DND-41 (cell line): ENCODE data around the gene PRSS27.

ENCODE experiments used
- CTCF ChIP-seq: IDR thresholded peaks from 2 replicates; pipeline ENCODE4 v1.5.1; 2012; ENCODE audit warnings: borderline replicate concordance, low read length, moderate library complexity, mild to moderate bottlenecking; ENCODE audit not compliant: poor library complexity, severe bottlenecking; ENCODE audit errors: extremely low read depth
- EZH2 ChIP-seq: IDR thresholded peaks from 3 replicates; pipeline ENCODE4 v1.6.1; 2012; ENCODE audit warnings: borderline replicate concordance, low read depth, mild to moderate bottlenecking, moderate library complexity, low read length, inconsistent platforms; ENCODE audit not compliant: severe bottlenecking

GRCh38 chr16:2710021-2710710, 9.9 kb downstream of the PRSS27 start:
- TF ChIP-seq CTCF (no peak), EZH2 (no peak)
